ENCODE measurements around the gene LIF.
A peak's percentile ranks its signal among the peaks of the same experiment; 100 is the strongest.
"Not testable (repeated sequence)": the region's sequence is repeated elsewhere in the genome, so short reads cannot be mapped to it uniquely, and the experiment has no call there.

The LIF gene

GRCh38 chr22:30212363-30212995 lies 34.1 kb downstream of the LIF start:
- H3K4me3 Mint-ChIP-seq: no peak overlapping the region
- H3K4me1 Mint-ChIP-seq: peaks cover 4 to 11% of the 10 kb centered on the region in 2 donors
- H3K9me3 Mint-ChIP-seq: no peaks in the 10 kb centered on the region
- no peaks in the 10 kb centered on the region for H3K36me3 Mint-ChIP-seq
- no peak for DNase-seq
- no peak overlapping the region for H3K27ac Mint-ChIP-seq
- ATAC-seq (replicated peaks): peak in 1 of 2 donors; percentile 44
- peaks cover 14 to 15% of the 10 kb centered on the region in 2 donors for H3K27me3 Mint-ChIP-seq

- no peak for ATAC-seq (replicated peaks)
- no peaks in the 10 kb centered on the region for H3K9me3 Mint-ChIP-seq
Observed at GRCh38 chr22:30211124-30211820, 35.3 kb downstream of the LIF start.

GRCh38 chr22:30210235-30210909 lies 36.2 kb downstream of the LIF start:
- H3K27ac Mint-ChIP-seq: no peak overlapping the region
- H3K36me3 Mint-ChIP-seq: no peaks in the 10 kb centered on the region
- H3K27me3 Mint-ChIP-seq: peaks cover 14 to 15% of the 10 kb centered on the region in 2 donors
- peaks cover 4 to 8% of the 10 kb centered on the region in 2 donors for H3K4me1 Mint-ChIP-seq
- H3K9me3 Mint-ChIP-seq: no peaks in the 10 kb centered on the region
- no peak overlapping the region for H3K4me3 Mint-ChIP-seq
- no peak for DNase-seq
- no peak for ATAC-seq (replicated peaks)

More at GRCh38 chr22:30211124-30211820, 35.3 kb downstream of the LIF start:
- no peak for DNase-seq
- Mint-ChIP-seq H3K27me3 (peaks cover 14 to 15% of the 10 kb centered on the region in 2 donors), H3K4me3 (no peak overlapping the region), H3K36me3 (no peaks in the 10 kb centered on the region), H3K27ac (no peak overlapping the region), H3K4me1 (peaks cover 4 to 11% of the 10 kb centered on the region in 2 donors)

DNA sequence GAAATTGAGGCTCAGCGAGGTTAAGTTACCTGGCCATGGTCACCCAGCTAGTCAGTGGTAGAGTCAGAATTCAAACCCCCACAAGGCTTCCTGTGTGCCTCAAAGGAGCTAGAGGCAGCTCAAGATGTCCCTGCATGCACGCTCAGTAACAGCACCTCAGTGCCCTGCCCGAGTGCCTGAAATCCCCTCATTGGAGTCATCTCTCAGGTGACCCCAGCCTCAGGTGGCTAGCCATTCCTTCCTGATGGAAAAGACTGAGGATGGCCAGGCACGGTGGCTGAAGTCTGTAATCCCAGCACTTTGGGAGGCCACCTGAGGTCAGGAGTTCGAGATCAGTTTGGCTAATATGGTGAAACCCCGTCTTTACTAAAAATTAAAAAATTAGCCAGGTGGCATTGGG lies 36.9 kb downstream of the LIF start:
- Mint-ChIP-seq H3K27me3 (peaks cover 12 to 14% of the 10 kb centered on the region in 2 donors), H3K4me1 (peaks cover 4 to 5% of the 10 kb centered on the region in 2 donors), H3K9me3 (no peaks in the 10 kb centered on the region), H3K36me3 (no peaks in the 10 kb centered on the region), H3K4me3 (no peak overlapping the region), H3K27ac (no peak overlapping the region)
- ATAC-seq (replicated peaks): no peak
- no peak for DNase-seq

DNA sequence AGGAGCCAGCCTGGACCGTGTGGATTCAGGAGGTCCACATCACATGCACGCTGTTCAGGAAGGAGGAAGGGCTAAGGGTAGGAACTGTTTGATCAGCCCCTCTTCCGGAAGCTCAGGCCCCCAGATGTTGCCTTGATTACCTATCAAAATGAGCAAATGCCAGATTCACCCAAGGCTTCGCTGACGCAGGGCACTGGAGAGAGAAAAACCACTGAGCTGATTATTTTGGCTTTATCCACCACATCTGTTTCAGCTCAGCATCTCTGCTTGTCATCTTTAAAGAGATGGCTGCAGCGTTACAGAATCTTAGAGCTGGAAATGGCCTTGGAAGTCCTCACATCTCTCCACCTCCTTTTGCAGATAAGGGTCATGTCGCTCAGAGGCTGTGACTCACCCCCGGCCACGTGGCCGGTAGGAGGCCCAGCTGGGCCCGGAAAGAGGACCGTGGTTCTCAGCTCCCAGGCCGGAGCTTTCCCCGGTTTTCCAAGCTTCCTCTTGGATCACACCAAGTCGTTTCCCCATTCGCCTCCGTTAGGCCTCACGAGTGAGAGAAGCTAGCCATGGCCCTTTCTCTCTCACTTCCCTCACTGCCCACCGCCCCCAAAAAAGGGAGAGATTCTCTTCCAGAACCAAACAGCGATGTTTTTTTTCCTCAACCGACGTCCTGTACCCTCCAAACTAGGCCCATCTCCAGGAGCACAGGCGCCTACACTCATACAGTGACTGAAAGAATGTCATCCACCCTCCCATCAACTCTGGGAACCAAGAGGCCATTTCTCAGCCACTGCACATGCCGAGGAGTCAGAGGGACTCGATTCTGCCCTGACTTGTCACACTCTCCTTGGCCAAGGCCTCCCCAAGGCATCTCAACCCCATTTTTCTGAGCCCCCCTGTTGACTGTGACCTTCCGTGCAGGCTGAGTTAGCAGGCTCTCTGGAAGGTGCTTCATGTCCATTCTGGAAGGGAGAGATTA lies 37.6 kb downstream of the LIF start:
- Mint-ChIP-seq H3K27me3 (peaks cover 12 to 14% of the 10 kb centered on the region in 2 donors), H3K4me3 (no peak overlapping the region), H3K27ac (no peak overlapping the region), H3K9me3 (no peaks in the 10 kb centered on the region), H3K36me3 (no peaks in the 10 kb centered on the region), H3K4me1 (peaks cover 4 to 5% of the 10 kb centered on the region in 2 donors)
- DNase-seq (no peak), ATAC-seq (replicated peaks) (no peak)

DNA sequence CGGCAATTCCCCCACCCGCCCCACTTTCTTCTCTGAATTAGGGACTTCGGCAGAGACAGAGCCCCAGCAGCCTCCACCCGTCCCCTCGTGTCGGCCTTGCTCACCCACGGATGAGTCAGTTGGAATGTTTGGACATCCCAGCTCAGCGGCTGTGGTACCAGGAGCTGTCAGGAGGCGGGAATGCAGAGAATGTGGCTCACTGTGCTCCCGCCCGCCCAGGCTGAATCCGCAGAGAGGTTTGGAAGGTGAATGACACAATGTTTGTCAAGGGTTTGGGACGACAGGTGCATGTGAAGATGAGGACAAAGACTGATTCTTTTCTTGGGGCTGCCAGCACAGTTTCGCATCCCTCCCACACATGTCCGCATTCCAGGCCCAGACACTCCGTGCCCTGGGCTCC lies 39.6 kb downstream of the LIF start:
- no peaks in the 10 kb centered on the region for H3K36me3 Mint-ChIP-seq
- H3K9me3 Mint-ChIP-seq: no peaks in the 10 kb centered on the region

DNA sequence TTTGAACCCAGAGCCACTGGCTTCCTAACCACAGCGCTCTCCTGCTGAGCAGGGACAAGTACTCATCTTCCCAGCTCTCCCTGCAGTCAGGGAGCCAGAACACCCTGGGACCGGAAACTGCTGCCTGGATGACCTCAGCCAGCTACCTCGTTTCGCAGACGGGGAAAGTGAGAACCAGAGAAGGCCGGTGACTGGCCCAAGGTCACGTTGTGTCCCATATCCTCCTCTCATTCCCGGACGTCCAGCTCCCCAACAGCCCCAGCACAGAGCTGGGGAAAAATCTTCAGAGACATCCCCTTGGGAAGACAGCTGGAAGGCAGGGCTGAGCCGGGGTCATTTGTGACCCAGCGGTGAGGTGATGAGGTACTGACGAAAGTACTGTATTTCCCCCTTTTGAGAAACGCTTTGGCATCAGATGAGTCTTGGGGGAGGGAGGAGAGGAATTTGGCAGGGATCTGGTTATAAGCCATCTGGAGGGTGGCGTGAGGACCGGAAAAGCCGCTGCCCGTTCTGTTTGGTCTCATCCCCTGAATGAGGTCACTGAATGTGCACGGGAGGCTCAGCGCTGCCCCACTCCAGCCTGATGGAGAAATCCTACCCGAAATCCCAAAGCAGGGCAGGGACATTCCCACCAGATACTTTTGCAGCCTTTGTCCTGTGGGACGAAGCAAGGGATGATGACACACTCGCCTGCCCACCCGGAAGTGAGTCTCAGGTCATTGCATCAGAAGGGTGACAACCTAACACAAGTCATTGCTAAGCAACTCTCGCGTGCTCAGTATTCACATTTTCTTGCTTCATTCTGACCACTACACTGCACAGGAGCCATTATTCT lies 41.1 kb downstream of the LIF start:
- DNase-seq: no peak
- Mint-ChIP-seq H3K27me3 (peaks cover 5 to 6% of the 10 kb centered on the region in 2 donors), H3K36me3 (no peaks in the 10 kb centered on the region), H3K4me1 (no peaks in the 10 kb centered on the region), H3K9me3 (no peaks in the 10 kb centered on the region), H3K4me3 (no peak overlapping the region), H3K27ac (no peak overlapping the region)
- ATAC-seq (replicated peaks): no peak

More for the DNA sequence above, 39.6 kb downstream of the LIF start:
- no peak for DNase-seq
- ATAC-seq (replicated peaks): no peak
- Mint-ChIP-seq H3K27ac (no peak overlapping the region), H3K4me1 (no peaks in the 10 kb centered on the region), H3K27me3 (peaks cover 5 to 6% of the 10 kb centered on the region in 2 donors), H3K4me3 (no peak overlapping the region)

DNA sequence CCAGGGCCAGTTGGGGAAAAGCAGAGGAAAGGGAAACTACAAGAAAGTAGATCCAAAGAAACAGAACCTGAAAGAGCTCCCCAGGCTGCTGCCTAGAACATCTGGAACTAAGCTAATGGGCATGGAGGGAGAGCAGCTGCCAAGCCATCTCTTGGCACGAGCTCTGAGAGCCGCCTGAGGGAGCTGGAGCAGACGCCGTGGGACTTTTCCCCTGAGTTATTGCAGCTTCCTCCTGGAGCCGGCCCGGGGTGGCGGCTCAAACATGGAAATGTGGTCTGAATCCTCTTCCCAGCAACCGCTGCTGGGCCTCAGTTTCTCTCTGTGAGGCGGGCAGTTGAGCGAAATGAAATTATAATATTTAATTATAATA lies 41.8 kb downstream of the LIF start:
- Mint-ChIP-seq H3K27me3 (no peaks in the 10 kb centered on the region), H3K4me1 (peaks cover 0 to under 1% of the 10 kb centered on the region in 2 donors), H3K27ac (no peak overlapping the region), H3K4me3 (no peak overlapping the region), H3K36me3 (no peaks in the 10 kb centered on the region), H3K9me3 (no peaks in the 10 kb centered on the region)
- no peak for ATAC-seq (replicated peaks)
- DNase-seq: no peak

DNA sequence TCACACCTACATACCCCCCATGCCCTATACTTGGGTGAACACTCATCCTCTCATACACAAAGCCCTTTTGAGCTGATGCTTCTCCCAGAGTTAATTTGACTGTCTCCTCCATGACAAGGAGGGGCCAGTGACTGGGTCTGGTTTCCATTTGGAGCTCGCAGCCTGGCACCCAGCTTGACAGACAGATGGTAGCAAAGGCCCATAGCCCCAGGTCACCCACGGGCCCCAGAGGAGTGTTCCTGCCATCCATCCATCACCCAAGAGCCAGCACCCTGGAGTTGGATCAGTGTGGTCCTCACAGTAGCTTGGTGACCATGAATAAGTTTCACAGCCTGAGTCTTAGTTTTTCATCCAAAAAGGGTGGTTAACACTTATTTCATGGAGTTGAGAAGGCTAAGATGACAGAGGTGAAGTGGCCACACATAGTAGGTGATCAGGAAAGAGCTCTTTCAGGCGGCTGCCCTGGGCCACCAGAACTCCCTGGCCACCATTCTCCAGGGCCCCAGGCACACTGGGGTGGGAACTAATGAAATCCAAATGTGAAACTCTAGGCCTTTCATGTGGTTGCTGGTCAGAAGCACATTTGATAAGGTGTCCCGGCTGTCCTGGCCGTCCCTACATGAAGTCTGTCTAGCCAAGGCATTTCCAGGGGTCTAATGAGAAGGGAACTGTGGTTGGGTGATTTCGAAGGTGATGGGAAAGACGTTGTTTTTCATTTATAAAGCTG lies 42.4 kb downstream of the LIF start:
- DNase-seq (no peak), ATAC-seq (replicated peaks) (no peak)
- H3K9me3 Mint-ChIP-seq: no peaks in the 10 kb centered on the region
- H3K4me1 Mint-ChIP-seq: peaks cover 3 to 6% of the 10 kb centered on the region in 2 donors
- no peak overlapping the region for H3K4me3 Mint-ChIP-seq
- H3K36me3 Mint-ChIP-seq: no peaks in the 10 kb centered on the region
- H3K27ac Mint-ChIP-seq: no peak overlapping the region
- no peaks in the 10 kb centered on the region for H3K27me3 Mint-ChIP-seq

- H3K4me1 Mint-ChIP-seq: peaks cover 10 to 16% of the 10 kb centered on the region in 2 donors
- no peak overlapping the region for H3K27ac Mint-ChIP-seq
- no peaks in the 10 kb centered on the region for H3K9me3 Mint-ChIP-seq
- ATAC-seq (replicated peaks) (no peak), DNase-seq (no peak)
- H3K36me3 Mint-ChIP-seq: no peaks in the 10 kb centered on the region
- no peak overlapping the region for H3K4me3 Mint-ChIP-seq
- no peaks in the 10 kb centered on the region for H3K27me3 Mint-ChIP-seq
Observed at GRCh38 chr22:30202531-30203006, 44.0 kb downstream of the LIF start.

DNA sequence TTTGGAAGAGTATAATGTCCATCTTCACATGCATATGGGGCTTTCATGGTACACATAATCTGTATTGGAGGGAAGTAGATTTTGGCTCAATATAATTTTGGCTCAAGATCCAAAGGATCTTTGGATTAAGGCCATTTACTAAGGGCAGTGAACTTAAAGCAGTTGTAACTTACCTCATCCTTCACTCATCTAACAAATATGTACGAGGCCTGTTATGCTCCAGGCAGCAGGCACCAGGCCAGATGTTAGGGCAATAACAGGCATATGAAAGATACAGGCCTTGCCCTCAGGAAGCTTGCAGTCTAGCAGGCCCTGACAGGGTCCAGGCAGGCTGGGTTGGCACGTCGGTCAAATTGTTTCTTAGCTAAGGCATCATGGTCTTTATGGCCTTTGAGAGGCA lies 44.6 kb downstream of the LIF start:
- Mint-ChIP-seq H3K4me3 (no peak overlapping the region), H3K36me3 (no peaks in the 10 kb centered on the region), H3K27ac (no peak overlapping the region), H3K27me3 (no peaks in the 10 kb centered on the region), H3K4me1 (peaks cover 10 to 21% of the 10 kb centered on the region in 2 donors), H3K9me3 (no peaks in the 10 kb centered on the region)
- ATAC-seq (replicated peaks): no peak
- no peak for DNase-seq

- H3K4me1 Mint-ChIP-seq: peaks cover 19 to 32% of the 10 kb centered on the region in 2 donors
- not testable (repeated sequence) for H3K27ac Mint-ChIP-seq, H3K9me3 Mint-ChIP-seq
Observed at GRCh38 chr22:30200905-30201304, 45.7 kb downstream of the LIF start.

DNA sequence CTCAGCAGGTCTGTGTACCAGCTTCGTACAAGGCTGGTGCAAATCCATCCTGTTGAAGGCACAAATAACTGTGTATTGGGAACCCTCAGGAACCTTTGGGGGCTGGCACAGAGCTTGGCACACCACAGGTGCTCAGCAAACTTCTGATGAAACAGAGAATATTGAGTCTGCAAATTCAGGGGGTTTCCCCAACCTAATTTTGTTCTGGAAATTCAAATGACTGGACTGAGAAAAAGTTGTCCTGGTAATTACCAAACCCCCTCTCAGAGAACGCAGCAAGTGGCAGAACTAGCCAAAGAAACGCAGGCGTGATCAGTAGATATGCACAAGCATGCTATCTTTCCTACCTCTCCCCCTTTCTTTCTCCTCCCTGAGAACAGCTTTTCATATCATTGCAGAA lies 47.6 kb downstream of the LIF start:
- ATAC-seq (replicated peaks): peak; percentile 38 to 46
- H3K36me3 Mint-ChIP-seq: no peaks in the 10 kb centered on the region
- H3K4me3 Mint-ChIP-seq: no peak overlapping the region
- no peak for DNase-seq
- no peaks in the 10 kb centered on the region for H3K27me3 Mint-ChIP-seq
- H3K4me1 Mint-ChIP-seq: peaks cover 26 to 40% of the 10 kb centered on the region in 2 donors
- H3K9me3 Mint-ChIP-seq: no peaks in the 10 kb centered on the region
- H3K27ac Mint-ChIP-seq: no peak overlapping the region

More at GRCh38 chr22:30200905-30201304, 45.7 kb downstream of the LIF start:
- not testable (repeated sequence) for H3K27me3 Mint-ChIP-seq; H3K36me3 Mint-ChIP-seq; ATAC-seq (replicated peaks); H3K4me3 Mint-ChIP-seq; DNase-seq

All from stimulated activated naive B cell treated with anti-CD40 and anti-IgM and Interleukin-4, amounts not matched to agents 10 μg/mL and 1 μg/mL and 100 μg/mL, for 72 hours (primary cell).